HepG2 (cell line): Measurements from ENCODE around the gene GNRH2. TPM values are rescaled to one million over a fixed set of nuclear protein-coding genes. Genes with fewer than 3 reads are reported as not detected.

Source experiments
- AHR ChIP-seq: IDR thresholded peaks from 2 replicates; pipeline ENCODE4 v1.6.1; 2018; ENCODE audit warnings: missing genetic modification reagents, missing compliant biosample characterization
- ARID2 ChIP-seq: sonication (generic); formaldehyde crosslinking; IDR thresholded peaks from 2 replicates; pipeline ENCODE4 v1.8.1; 2022; ENCODE audit warnings: mild to moderate bottlenecking, missing genetic modification reagents, borderline replicate concordance
- ATF7-NPFF ChIP-seq: sonication (generic); formaldehyde crosslinking; IDR thresholded peaks from 2 replicates; pipeline ENCODE4 v1.8.1; 2023; ENCODE audit warnings: mild to moderate bottlenecking, low read depth, missing genetic modification reagents, moderate library complexity
- BRF2 ChIP-seq: sonication (generic); formaldehyde crosslinking; IDR thresholded peaks from 2 replicates; pipeline ENCODE4 v1.8.1; 2022; ENCODE audit warnings: mild to moderate bottlenecking, missing genetic modification reagents
- HDAC6 ChIP-seq: fragments of 200-600 bp; sonication (generic); IDR thresholded peaks from 2 replicates; pipeline ENCODE4 v1.7.0; 2017; ENCODE audit warnings: mild to moderate bottlenecking, antibody characterized with exemption, low read length, low read depth
- HMGXB4 ChIP-seq, 2 experiments: sonication (generic) in 1 of 2; formaldehyde crosslinking in 1 of 2; IDR thresholded peaks; 2 replicates each; pipeline versions ENCODE4 v1.4.0 to v1.6.1; 2018 to 2020; ENCODE audit warnings: missing genetic modification reagents in 2 of 2, borderline replicate concordance in 1 of 2, low read depth in 1 of 2, mild to moderate bottlenecking in 1 of 2, missing biosample characterization in 1 of 2
- NFATC3 ChIP-seq: sonication (generic); formaldehyde crosslinking; IDR thresholded peaks from 2 replicates; pipeline ENCODE4 v1.5.1; 2020; ENCODE audit warnings: mild to moderate bottlenecking, missing genetic modification reagents
- NFE2L1 ChIP-seq: sonication (generic); formaldehyde crosslinking; IDR thresholded peaks from 2 replicates; pipeline ENCODE4 v1.4.0; 2020; ENCODE audit warnings: missing genetic modification reagents, mild to moderate bottlenecking, borderline replicate concordance
- NPAS2 ChIP-seq: sonication (generic); formaldehyde crosslinking; IDR thresholded peaks from 2 replicates; pipeline ENCODE4 v1.8.0; 2022; ENCODE audit warnings: mild to moderate bottlenecking, missing genetic modification reagents, borderline replicate concordance
- POLR2A ChIP-seq, 2 experiments: IDR thresholded peaks; 2 replicates each; pipeline ENCODE4 v1.6.1; 2011; ENCODE audit warnings: low read depth in 2 of 2, low read length in 2 of 2, mild to moderate bottlenecking in 1 of 2, moderate library complexity in 1 of 2; ENCODE audit not compliant: insufficient read depth in 1 of 2
- RXRA ChIP-seq: sonication (generic); formaldehyde crosslinking; IDR thresholded peaks from 2 replicates; pipeline ENCODE4 v1.5.1; 2020; ENCODE audit warnings: missing genetic modification reagents
- SUZ12 ChIP-seq: fragments of 150-350 bp; IDR thresholded peaks from 2 replicates; pipeline ENCODE4 v1.6.1; 2014; ENCODE audit warnings: low read depth, low read length
- ZBTB38 ChIP-seq: sonication (generic); formaldehyde crosslinking; IDR thresholded peaks from 2 replicates; pipeline ENCODE4 v1.5.1; 2020; ENCODE audit warnings: mild to moderate bottlenecking, missing genetic modification reagents
- ZFP41 ChIP-seq: sonication (generic); formaldehyde crosslinking; IDR thresholded peaks from 2 replicates; pipeline ENCODE4 v1.4.0; 2020; ENCODE audit warnings: mild to moderate bottlenecking, missing genetic modification reagents, borderline replicate concordance
- ZNF3 ChIP-seq: IDR thresholded peaks from 2 replicates; pipeline ENCODE4 v1.7.0; 2017; ENCODE audit warnings: inconsistent platforms
- ZNF484 ChIP-seq: sonication (generic); formaldehyde crosslinking; IDR thresholded peaks from 2 replicates; pipeline ENCODE4 v1.5.1; 2020; ENCODE audit warnings: mild to moderate bottlenecking, low read depth, missing genetic modification reagents, borderline replicate concordance
- ZNF501 ChIP-seq: sonication (generic); formaldehyde crosslinking; IDR thresholded peaks from 2 replicates; pipeline ENCODE4 v1.5.1; 2020; ENCODE audit warnings: mild to moderate bottlenecking, moderate library complexity, missing genetic modification reagents
- ZNF558 ChIP-seq: sonication (generic); formaldehyde crosslinking; IDR thresholded peaks from 2 replicates; pipeline ENCODE4 v1.9.0; 2022; ENCODE audit warnings: mild to moderate bottlenecking, missing genetic modification reagents, borderline replicate concordance
- ZNF766 ChIP-seq: sonication (generic); formaldehyde crosslinking; IDR thresholded peaks from 2 replicates; pipeline ENCODE4 v1.5.0; 2020; ENCODE audit warnings: missing genetic modification reagents, borderline replicate concordance
- ZNF776 ChIP-seq: sonication (generic); formaldehyde crosslinking; IDR thresholded peaks from 2 replicates; pipeline ENCODE4 v1.4.0; 2020; ENCODE audit warnings: mild to moderate bottlenecking, missing genetic modification reagents
- ZNF780A ChIP-seq: sonication (generic); formaldehyde crosslinking; IDR thresholded peaks from 2 replicates; pipeline ENCODE4 v1.8.0; 2022; ENCODE audit warnings: mild to moderate bottlenecking, missing genetic modification reagents, moderate library complexity
- polyA plus RNA-seq, 8 experiments: library from polyadenylated mRNA; depleted of rRNA in 3 of 8; stranded (reverse) in 7 of 8; unstranded in 1 of 8; fragments of >200 nt; fragmentation: Illumina TruSeq in 4 of 8; extraction: Trizol in 4 of 8; gene quantifications; 2 replicates each; pipeline versions ENCODE4 v1.2.1 to v1.2.3, GENCODE V29; 2011 to 2016; ENCODE audit warnings: low read depth in 4 of 8, missing spikeins in 1 of 8, mixed read lengths in 1 of 8; ENCODE audit not compliant: insufficient read depth in 1 of 8
- total RNA-seq, 5 experiments: library from RNA; depleted of rRNA; stranded (reverse); fragments of >200 nt; fragmentation: Illumina TruSeq; extraction: Trizol; gene quantifications; 2 replicates each; pipeline ENCODE4 v1.2.3, GENCODE V29; 2016; ENCODE audit warnings: low read depth in 1 of 5
- TF ChIP-seq, protein P1 (sequence below): fragments of 450-650 bp; IDR thresholded peaks from 2 replicates; pipeline ENCODE4 v1.6.1; 2017
- TF ChIP-seq, protein P2 (sequence below): IDR thresholded peaks from 2 replicates; pipeline ENCODE4 v1.6.1; 2016; ENCODE audit warnings: low read depth
- TF ChIP-seq, protein P3 (sequence below): conservative IDR thresholded peaks from 2 replicates; pipeline ENCODE4 v1.6.1; 2018; ENCODE audit warnings: missing genetic modification reagents

Gene GNRH2
- total and polyA plus RNA-seq, 2 of the 13 experiments (the other 11 are each of a cell fraction or from before 2014, with no cell fraction given): 0.28 TPM; not detected in 1

- TF ChIP-seq, protein P1, sequence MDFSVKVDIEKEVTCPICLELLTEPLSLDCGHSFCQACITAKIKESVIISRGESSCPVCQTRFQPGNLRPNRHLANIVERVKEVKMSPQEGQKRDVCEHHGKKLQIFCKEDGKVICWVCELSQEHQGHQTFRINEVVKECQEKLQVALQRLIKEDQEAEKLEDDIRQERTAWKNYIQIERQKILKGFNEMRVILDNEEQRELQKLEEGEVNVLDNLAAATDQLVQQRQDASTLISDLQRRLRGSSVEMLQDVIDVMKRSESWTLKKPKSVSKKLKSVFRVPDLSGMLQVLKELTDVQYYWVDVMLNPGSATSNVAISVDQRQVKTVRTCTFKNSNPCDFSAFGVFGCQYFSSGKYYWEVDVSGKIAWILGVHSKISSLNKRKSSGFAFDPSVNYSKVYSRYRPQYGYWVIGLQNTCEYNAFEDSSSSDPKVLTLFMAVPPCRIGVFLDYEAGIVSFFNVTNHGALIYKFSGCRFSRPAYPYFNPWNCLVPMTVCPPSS: no peak
- no peak for TF ChIP-seq NFATC3 (CRISPR knock-in tag)
- peak; percentile 70 for TF ChIP-seq ZBTB38 (CRISPR knock-in tag)
- TF ChIP-seq HDAC6: no peak
- TF ChIP-seq ZNF484 (CRISPR knock-in tag): no peak
- TF ChIP-seq, protein P2, sequence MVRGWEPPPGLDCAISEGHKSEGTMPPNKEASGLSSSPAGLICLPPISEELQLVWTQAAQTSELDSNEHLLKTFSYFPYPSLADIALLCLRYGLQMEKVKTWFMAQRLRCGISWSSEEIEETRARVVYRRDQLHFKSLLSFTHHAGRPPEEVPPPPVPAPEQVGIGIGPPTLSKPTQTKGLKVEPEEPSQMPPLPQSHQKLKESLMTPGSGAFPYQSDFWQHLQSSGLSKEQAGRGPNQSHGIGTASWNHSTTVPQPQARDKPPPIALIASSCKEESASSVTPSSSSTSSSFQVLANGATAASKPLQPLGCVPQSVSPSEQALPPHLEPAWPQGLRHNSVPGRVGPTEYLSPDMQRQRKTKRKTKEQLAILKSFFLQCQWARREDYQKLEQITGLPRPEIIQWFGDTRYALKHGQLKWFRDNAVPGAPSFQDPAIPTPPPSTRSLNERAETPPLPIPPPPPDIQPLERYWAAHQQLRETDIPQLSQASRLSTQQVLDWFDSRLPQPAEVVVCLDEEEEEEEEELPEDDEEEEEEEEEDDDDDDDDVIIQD (CRISPR knock-in tag): no peak
- no peak for TF ChIP-seq ATF7-NPFF (CRISPR knock-in tag)
- TF ChIP-seq ARID2 (CRISPR knock-in tag): no peak
- no peak for TF ChIP-seq NFE2L1 (CRISPR knock-in tag)
- no peak for TF ChIP-seq BRF2 (CRISPR knock-in tag)
- no peak for TF ChIP-seq ZNF780A (CRISPR knock-in tag)
- TF ChIP-seq AHR (CRISPR knock-in tag): 0 out of 2 replicates have a peak, but pooled peaks have one; percentile 0
- no peak for TF ChIP-seq NPAS2
- TF ChIP-seq RXRA (CRISPR knock-in tag): 0 out of 2 replicates have a peak, but pooled peaks have one; percentile 5
- TF ChIP-seq ZFP41 (CRISPR knock-in tag): peak; percentile 58; the same call in 1 of the 2 replicates
- 0 out of 2 replicates have a peak, but pooled peaks have one; percentile 28 for TF ChIP-seq ZNF766 (CRISPR knock-in tag)
- TF ChIP-seq, protein P3, sequence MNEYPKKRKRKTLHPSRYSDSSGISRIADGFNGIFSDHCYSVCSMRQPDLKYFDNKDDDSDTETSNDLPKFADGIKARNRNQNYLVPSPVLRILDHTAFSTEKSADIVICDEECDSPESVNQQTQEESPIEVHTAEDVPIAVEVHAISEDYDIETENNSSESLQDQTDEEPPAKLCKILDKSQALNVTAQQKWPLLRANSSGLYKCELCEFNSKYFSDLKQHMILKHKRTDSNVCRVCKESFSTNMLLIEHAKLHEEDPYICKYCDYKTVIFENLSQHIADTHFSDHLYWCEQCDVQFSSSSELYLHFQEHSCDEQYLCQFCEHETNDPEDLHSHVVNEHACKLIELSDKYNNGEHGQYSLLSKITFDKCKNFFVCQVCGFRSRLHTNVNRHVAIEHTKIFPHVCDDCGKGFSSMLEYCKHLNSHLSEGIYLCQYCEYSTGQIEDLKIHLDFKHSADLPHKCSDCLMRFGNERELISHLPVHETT: no peak
- TF ChIP-seq SUZ12: no peak
- TF ChIP-seq HMGXB4 (CRISPR knock-in tag; IDR thresholded peaks at IDR 0.05; ENCODE audit: borderline replicate concordance in 1 of 2, low read depth in 1 of 2): no peak
- TF ChIP-seq ZNF501 (CRISPR knock-in tag): no peak
- no peak for TF ChIP-seq ZNF776
- TF ChIP-seq ZNF558 (CRISPR knock-in tag): no peak
- TF ChIP-seq ZNF3 (CRISPR knock-in tag): no peak
- TF ChIP-seq POLR2A (IDR thresholded peaks at IDR 0.05; ENCODE audit: insufficient read depth in 1 of 2, low read depth in 2 of 2, low read length in 2 of 2): no peak
These were observed 29.3 kb downstream of the GNRH2 start (continued) for GRCh38 chr20:3072530-3073250.
